ENCODE results near the gene RBM38.
A peak's percentile ranks its signal among the peaks of the same experiment; 100 is the strongest.

The RBM38 gene

DNA sequence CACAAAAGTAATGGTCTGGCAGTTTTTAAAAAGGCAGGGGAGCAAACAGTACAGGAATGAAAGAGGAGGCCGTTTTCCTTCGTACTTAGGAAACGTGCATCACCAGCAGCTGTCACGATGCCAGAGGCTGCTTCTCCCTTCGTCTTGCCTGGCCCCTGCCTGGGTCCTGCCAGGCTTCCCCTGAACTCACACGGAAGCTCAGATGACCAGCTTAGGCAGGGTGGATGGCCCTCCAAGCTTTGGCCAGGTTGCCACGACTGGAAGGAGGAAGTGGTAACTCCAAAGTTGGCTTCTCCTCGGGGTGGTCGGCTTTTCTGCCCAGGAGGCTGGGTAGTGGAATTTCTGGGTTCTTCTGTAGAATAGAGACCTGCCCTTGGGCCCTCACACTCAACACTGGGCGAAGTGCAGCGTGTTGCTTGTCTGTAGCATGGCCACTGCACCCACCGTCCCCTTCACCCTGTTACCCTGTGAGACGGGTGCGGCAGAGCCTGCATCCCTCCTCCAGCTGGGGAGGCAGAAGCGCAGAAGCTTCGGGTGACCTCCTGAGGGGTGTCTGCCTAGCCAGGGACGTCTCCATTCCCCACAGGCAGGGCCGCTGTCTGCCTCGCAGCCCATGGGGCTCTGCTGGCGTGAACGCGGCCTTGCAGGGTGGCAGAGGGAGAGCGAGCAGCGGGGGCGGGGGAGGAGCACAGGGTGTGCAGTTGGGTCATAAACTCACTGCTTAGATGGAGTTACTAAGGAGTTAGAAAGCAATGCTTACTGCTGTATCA is 18.4 kb upstream of the RBM38 start:
- DNase-seq = no peak
- in situ Hi-C loops (cut with HindIII; ENCODE audit: low pct_ligation_motif_present, low pct_unique_long_range_greater_than_20kb, low sequenced_read_pairs) = no loop called here

GRCh38 chr20:57374343-57374930 is 16.8 kb upstream of the RBM38 start:
- no peak for DNase-seq
- in situ Hi-C loops (cut with HindIII; ENCODE audit: low pct_ligation_motif_present, low pct_unique_long_range_greater_than_20kb, low sequenced_read_pairs) = no loop called here

- in situ Hi-C loops (cut with HindIII; ENCODE audit: low pct_ligation_motif_present, low pct_unique_long_range_greater_than_20kb, low sequenced_read_pairs) = no loop called here
- DNase-seq = no peak
Observed at GRCh38 chr20:57374931-57375651, 16.1 kb upstream of the RBM38 start.

GRCh38 chr20:57375652-57376230 is 15.5 kb upstream of the RBM38 start:
- DNase-seq = no peak
- in situ Hi-C loops (cut with HindIII; ENCODE audit: low pct_ligation_motif_present, low pct_unique_long_range_greater_than_20kb, low sequenced_read_pairs) = no loop called here

- in situ Hi-C loops (cut with HindIII; ENCODE audit: low pct_ligation_motif_present, low pct_unique_long_range_greater_than_20kb, low sequenced_read_pairs) = no loop called here
- no peak for DNase-seq
Observed at GRCh38 chr20:57377350-57377749, 13.8 kb upstream of the RBM38 start.

DNA sequence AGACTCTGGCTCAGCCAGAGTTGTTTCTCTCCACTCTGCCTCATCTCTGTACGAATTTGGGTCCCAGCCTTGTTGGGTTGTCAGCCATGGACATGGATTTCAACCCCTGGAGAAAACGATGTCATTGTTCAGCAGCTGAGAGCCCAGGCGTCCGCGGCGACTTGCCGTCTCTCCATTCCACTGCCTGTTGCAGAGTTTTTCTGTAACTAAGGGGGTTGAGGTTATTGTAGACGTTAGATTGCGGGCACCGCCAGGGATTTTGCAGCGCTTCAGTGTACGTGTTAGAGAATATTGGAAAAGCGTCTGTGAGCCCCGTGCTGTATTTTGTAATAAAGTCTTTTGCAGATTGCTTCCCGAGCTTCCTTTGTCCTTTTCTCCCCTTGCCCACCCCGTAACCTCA is 13.1 kb upstream of the RBM38 start:
- no peak for DNase-seq
- in situ Hi-C loops (cut with HindIII; ENCODE audit: low pct_ligation_motif_present, low pct_unique_long_range_greater_than_20kb, low sequenced_read_pairs) = no loop called here

- in situ Hi-C loops (cut with HindIII; ENCODE audit: low pct_ligation_motif_present, low pct_unique_long_range_greater_than_20kb, low sequenced_read_pairs) = no loop called here
- no peak for DNase-seq
Observed at GRCh38 chr20:57378646-57379262, 12.4 kb upstream of the RBM38 start.

DNA sequence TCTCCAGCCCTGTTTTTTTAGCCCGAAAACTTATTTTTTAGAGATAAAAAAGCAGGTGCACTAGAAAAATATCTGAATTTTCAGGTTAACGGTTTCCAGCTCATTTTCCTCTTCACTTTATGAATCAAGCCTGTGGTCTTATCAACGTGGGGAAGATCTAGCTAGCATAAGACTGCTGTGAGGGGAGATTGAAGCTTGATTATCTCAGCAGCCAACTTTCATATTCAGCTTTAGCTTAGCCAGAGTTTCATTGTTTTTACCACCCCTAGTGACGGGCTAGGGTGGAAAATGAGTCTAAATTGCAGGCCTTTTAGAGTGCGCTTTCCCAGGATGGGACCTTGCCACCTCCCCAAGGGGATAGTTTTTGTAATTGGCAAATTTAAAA is 11.9 kb upstream of the RBM38 start:
- in situ Hi-C loops (cut with HindIII; ENCODE audit: low pct_ligation_motif_present, low pct_unique_long_range_greater_than_20kb, low sequenced_read_pairs) = no loop called here

GRCh38 chr20:57380081-57380750 is 11.0 kb upstream of the RBM38 start:
- in situ Hi-C loops (cut with HindIII; ENCODE audit: low pct_ligation_motif_present, low pct_unique_long_range_greater_than_20kb, low sequenced_read_pairs) = no loop called here
- DNase-seq = no peak

More for the DNA sequence above, 11.9 kb upstream of the RBM38 start:
- no peak for DNase-seq

- in situ Hi-C loops (cut with HindIII; ENCODE audit: low pct_ligation_motif_present, low pct_unique_long_range_greater_than_20kb, low sequenced_read_pairs) = no loop called here
- DNase-seq = peak; percentile 63
Observed at GRCh38 chr20:57381596-57382503, 9.3 kb upstream of the RBM38 start.

DNA sequence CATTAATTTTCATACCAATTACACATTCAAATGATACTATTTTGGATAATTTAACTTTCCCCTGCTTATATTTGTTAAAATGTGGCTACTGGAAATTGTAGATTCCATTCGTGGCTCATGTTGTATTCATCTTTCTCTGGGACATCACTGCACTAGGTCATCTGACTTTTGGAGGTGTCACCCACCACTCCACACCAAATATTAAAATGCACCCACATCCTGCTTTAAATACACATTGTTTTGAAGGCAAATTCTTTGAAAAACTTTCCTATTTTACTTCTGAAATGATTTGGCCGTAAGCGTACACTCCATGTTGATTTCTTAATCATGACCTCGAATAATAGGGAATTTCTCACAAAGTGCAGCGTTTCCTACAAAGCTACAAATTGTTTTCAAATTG is 8.7 kb upstream of the RBM38 start:
- in situ Hi-C loops (cut with HindIII; ENCODE audit: low pct_ligation_motif_present, low pct_unique_long_range_greater_than_20kb, low sequenced_read_pairs) = no loop called here

GRCh38 chr20:57383447-57384347 is 7.5 kb upstream of the RBM38 start:
- in situ Hi-C loops (cut with HindIII; ENCODE audit: low pct_ligation_motif_present, low pct_unique_long_range_greater_than_20kb, low sequenced_read_pairs) = no loop called here
- DNase-seq = no peak

More for the DNA sequence above, 8.7 kb upstream of the RBM38 start:
- no peak for DNase-seq

GRCh38 chr20:57384486-57384885 is 6.7 kb upstream of the RBM38 start:
- in situ Hi-C loops (cut with HindIII; ENCODE audit: low pct_ligation_motif_present, low pct_unique_long_range_greater_than_20kb, low sequenced_read_pairs) = no loop called here
- DNase-seq = no peak

DNA sequence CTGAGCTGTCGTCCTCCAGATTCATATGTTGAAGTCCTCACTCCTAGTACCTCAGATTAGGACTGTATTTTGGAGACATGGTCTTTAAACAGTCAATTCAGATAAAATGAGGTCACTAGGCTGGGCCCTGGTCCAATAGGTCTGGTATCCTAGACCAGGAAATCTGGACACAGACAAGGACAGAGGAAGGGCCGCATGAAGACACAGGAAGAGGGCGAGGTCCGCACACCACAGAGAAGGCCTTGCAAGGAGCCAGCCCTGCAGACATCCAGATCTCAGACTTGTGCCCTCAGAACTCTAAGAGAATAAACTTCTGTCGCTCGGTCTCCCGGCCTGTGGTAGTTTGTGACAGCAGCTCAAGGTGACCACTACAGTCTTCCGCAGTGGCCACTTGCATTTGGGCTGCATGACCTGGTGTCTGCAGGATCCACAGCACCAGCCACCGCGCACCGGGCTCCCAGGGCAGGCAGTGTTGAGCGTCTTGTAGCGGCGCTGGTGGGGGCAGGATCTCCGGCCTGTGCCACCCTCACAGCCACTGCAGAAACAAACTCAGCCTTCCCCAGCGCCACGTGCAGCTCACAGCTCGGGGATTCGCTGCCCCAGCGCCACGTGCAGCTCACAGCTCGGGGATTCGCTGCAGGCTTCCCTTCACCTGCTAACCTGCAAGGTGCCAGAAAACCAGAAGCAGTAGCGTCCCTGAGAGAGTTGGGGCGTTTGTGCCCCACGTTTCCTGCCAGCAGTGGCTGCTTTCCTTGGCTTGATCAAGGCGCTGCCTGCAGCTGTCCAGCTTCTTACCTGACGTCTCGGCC is 6.0 kb upstream of the RBM38 start:
- in situ Hi-C loops (cut with HindIII; ENCODE audit: low pct_ligation_motif_present, low pct_unique_long_range_greater_than_20kb, low sequenced_read_pairs) = no loop called here
- DNase-seq = no peak

DNA sequence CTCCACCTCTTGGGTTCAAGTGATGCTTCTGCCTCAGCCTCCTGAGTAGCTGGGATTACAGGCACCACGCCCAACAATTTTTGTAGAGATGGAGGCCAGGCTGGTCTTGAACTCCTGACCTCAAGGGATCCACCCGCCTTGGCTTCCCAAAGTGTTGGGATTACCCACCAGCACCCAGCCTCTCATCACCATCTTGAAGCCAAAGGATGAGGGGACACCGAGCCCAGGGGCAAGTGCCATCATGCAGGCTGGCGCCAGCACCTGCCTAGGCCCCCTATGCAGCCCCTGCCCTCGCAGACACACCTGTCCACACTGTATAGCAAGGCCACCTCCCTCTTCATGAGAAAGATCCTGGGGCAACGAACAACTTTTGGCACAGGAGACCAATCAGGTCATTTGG is 5.3 kb upstream of the RBM38 start:
- in situ Hi-C loops (cut with HindIII; ENCODE audit: low pct_ligation_motif_present, low pct_unique_long_range_greater_than_20kb, low sequenced_read_pairs) = no loop called here

GRCh38 chr20:57386762-57387161 is 4.4 kb upstream of the RBM38 start:
- DNase-seq = no peak
- in situ Hi-C loops (cut with HindIII; ENCODE audit: low pct_ligation_motif_present, low pct_unique_long_range_greater_than_20kb, low sequenced_read_pairs) = no loop called here

More for the DNA sequence above, 5.3 kb upstream of the RBM38 start:
- DNase-seq = no peak
